C4-2B (cell line): ENCODE results near the gene PLXNA4.

Source experiments
- ZFX ChIP-seq: fragments of 450-650 bp; IDR thresholded peaks from 2 replicates; pipeline ENCODE4 v1.6.1; 2017
- TF ChIP-seq, protein P1 (sequence below): fragments of 450-650 bp; conservative IDR thresholded peaks from 2 replicates; pipeline ENCODE4 v1.5.1; 2017; ENCODE audit warnings: mild to moderate bottlenecking

DNA sequence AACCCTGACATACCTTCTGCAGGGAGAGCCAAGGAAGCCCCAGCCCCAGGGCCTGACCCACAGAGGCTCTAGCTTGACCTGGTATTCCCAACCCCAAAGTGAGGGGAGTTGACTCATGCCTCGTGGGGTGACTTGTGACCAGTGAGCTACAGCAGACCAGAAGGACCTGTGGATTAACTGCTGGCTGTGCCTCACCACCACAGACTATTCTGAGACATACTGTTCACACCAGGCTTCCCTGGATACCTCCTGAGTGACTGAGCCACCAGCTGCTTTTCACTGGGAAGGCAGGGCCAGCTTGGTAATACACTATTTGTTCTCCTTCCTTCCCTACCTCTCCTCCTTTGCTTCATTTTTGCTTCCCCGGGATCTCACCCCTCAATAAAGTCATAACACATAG, 7.3 kb downstream of the PLXNA4 start:
- TF ChIP-seq, protein P1, sequence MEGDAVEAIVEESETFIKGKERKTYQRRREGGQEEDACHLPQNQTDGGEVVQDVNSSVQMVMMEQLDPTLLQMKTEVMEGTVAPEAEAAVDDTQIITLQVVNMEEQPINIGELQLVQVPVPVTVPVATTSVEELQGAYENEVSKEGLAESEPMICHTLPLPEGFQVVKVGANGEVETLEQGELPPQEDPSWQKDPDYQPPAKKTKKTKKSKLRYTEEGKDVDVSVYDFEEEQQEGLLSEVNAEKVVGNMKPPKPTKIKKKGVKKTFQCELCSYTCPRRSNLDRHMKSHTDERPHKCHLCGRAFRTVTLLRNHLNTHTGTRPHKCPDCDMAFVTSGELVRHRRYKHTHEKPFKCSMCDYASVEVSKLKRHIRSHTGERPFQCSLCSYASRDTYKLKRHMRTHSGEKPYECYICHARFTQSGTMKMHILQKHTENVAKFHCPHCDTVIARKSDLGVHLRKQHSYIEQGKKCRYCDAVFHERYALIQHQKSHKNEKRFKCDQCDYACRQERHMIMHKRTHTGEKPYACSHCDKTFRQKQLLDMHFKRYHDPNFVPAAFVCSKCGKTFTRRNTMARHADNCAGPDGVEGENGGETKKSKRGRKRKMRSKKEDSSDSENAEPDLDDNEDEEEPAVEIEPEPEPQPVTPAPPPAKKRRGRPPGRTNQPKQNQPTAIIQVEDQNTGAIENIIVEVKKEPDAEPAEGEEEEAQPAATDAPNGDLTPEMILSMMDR = no peak
- TF ChIP-seq ZFX = no peak
